Natural killer cell (primary cell): Measurements from ENCODE around the gene MED27. TPM values are rescaled to one million over a fixed set of nuclear protein-coding genes. Genes with fewer than 3 reads are reported as not detected.

ENCODE experiments used
- ATAC-seq, 3 donors: fragments of 150-1000 bp in 2 of 3; fragments of 200-7000 bp in 1 of 3; cut with Tn5 transposase; 1 replicate in 1 of 3; 2 replicates in 2 of 3; pipeline ENCODE4 v1.10.0; 2021; ENCODE audit warnings: mild to moderate bottlenecking in 2 of 3, moderate library complexity in 2 of 3
- DNase-seq, 2 donors: peaks; one replicate each; pipeline versions ENCODE4 v3.0.0 to v3.0.0-alpha.2; 2013 to 2021; ENCODE audit warnings: mixed read lengths in 1 of 2
- H3K27ac ChIP-seq: one replicate; pipeline ENCODE4 v1.5.1; 2013; ENCODE audit warnings: mild to moderate bottlenecking, low read length
- H3K27me3 ChIP-seq: one replicate; pipeline ENCODE4 v1.6.1; 2013; ENCODE audit warnings: low read length; ENCODE audit not compliant: control insufficient read depth, insufficient read depth
- H3K36me3 ChIP-seq: one replicate; pipeline ENCODE4 v1.6.1; 2013; ENCODE audit warnings: low read length; ENCODE audit not compliant: control insufficient read depth, insufficient read depth
- H3K4me1 ChIP-seq: one replicate; pipeline ENCODE4 v1.6.1; 2013; ENCODE audit warnings: low read length; ENCODE audit not compliant: control insufficient read depth, insufficient read depth
- H3K4me3 ChIP-seq: one replicate; pipeline ENCODE4 v1.5.1; 2013; ENCODE audit warnings: low read length
- H3K9me3 ChIP-seq: one replicate; pipeline ENCODE4 v1.6.1; 2013; ENCODE audit warnings: low read length; ENCODE audit not compliant: control insufficient read depth, insufficient read depth
- H3K27ac Mint-ChIP-seq, 2 donors: one replicate each; pipeline ENCODE4 v1.8.0; 2022; ENCODE audit warnings: mild to moderate bottlenecking in 2 of 2, mixed read lengths in 2 of 2, moderate library complexity in 1 of 2
- H3K27me3 Mint-ChIP-seq, 2 donors: one replicate each; pipeline ENCODE4 v1.8.0; 2022; ENCODE audit warnings: low read depth in 2 of 2, mixed read lengths in 2 of 2
- H3K36me3 Mint-ChIP-seq: one replicate; pipeline ENCODE4 v1.8.0; 2022; ENCODE audit warnings: mixed read lengths
- H3K4me1 Mint-ChIP-seq, 2 donors: one replicate each; pipeline ENCODE4 v1.8.0; 2022; ENCODE audit warnings: mixed read lengths in 2 of 2
- H3K4me3 Mint-ChIP-seq: one replicate; pipeline ENCODE4 v1.8.0; 2022; ENCODE audit warnings: mild to moderate bottlenecking, moderate library complexity, mixed read lengths
- H3K9me3 Mint-ChIP-seq, 2 donors: one replicate each; pipeline ENCODE4 v1.8.0; 2022; ENCODE audit warnings: mixed read lengths in 2 of 2
- CTCF ChIP-seq: fragments of 200-600 bp; IDR thresholded peaks from one replicate; pipeline ENCODE4 v1.8.0; 2022; ENCODE audit warnings: antibody characterized with exemption
- WGBS: methylation state at CpG from one replicate; pipeline ENCODE4 v1.1.7; 2013; ENCODE audit warnings: missing lambda C conversion rate; ENCODE audit not compliant: insufficient coverage; 5-methylcytosine and 5-hydroxymethylcytosine counted together
- intact Hi-C: fragments of 100-400 bp; cut with micrococcal nuclease; formaldehyde crosslinking; loops from one replicate; pipeline ENCODE4 v1.14.2; 2022
- total RNA-seq, 4 donors: library from RNA; stranded (reverse); fragments of 120-200 nt in 1 of 4; gene quantifications; one replicate each; pipeline versions ENCODE4 v1.2.3 to v1.2.4, GENCODE V29; 2013 to 2022

Gene MED27
- total RNA-seq, 3 donors from 2014 or later (not counting 1 experiment from before 2014, with no cell fraction given), result 24.4 to 27.3 (median 26.9) TPM

- H3K27ac Mint-ChIP-seq, result no peak overlapping the region
- no peak overlapping the region for H3K4me3 Mint-ChIP-seq
- no peak for TF ChIP-seq CTCF
- WGBS, result 58% methylated on average over 19 of the region's 19 CpGs
- no peak for ATAC-seq
- intact Hi-C loops, result no loop called here
- Histone ChIP-seq H3K27me3 (no peaks in the 10 kb centered on the region), H3K9me3 (no peaks in the 10 kb centered on the region), H3K36me3 (no peaks in the 10 kb centered on the region), H3K4me1 (no peaks in the 10 kb centered on the region), H3K4me3 (no peak overlapping the region), H3K27ac (no peak overlapping the region)
- H3K9me3 Mint-ChIP-seq, result no peaks in the 10 kb centered on the region
- H3K27me3 Mint-ChIP-seq, result peaks cover 15 to 33% of the 10 kb centered on the region in 2 donors
- H3K4me1 Mint-ChIP-seq, result no peaks in the 10 kb centered on the region
- DNase-seq, result no peak
- H3K36me3 Mint-ChIP-seq, result no peaks in the 10 kb centered on the region
Measured at GRCh38 chr9:131815970-131816873, 263.4 kb downstream of the MED27 start.

- Histone ChIP-seq H3K9me3 (no peaks in the 10 kb centered on the region), H3K27ac (no peak overlapping the region), H3K36me3 (no peaks in the 10 kb centered on the region), H3K4me3 (no peak overlapping the region), H3K27me3 (no peaks in the 10 kb centered on the region), H3K4me1 (no peaks in the 10 kb centered on the region)
- Mint-ChIP-seq H3K4me1 (no peaks in the 10 kb centered on the region), H3K4me3 (no peak overlapping the region), H3K9me3 (no peaks in the 10 kb centered on the region), H3K27me3 (peaks cover 15 to 22% of the 10 kb centered on the region in 2 donors), H3K27ac (no peak overlapping the region), H3K36me3 (no peaks in the 10 kb centered on the region)
- DNase-seq, result no peak
- ATAC-seq, result no peak
- 92% methylated on average over 5 of the region's 6 CpGs for WGBS
- no peak for TF ChIP-seq CTCF
- intact Hi-C loops, result no loop called here
Measured at GRCh38 chr9:131814707-131815106, 265.0 kb downstream of the MED27 start.

- intact Hi-C loops, result no loop called here
- no peak overlapping the region for H3K27ac ChIP-seq
- DNase-seq, result no peak
- no peaks in the 10 kb centered on the region for H3K9me3 ChIP-seq
- no peak for TF ChIP-seq CTCF
- Mint-ChIP-seq H3K27ac (no peak overlapping the region), H3K4me3 (no peak overlapping the region), H3K27me3 (peaks cover 15 to 33% of the 10 kb centered on the region in 2 donors), H3K4me1 (no peaks in the 10 kb centered on the region), H3K9me3 (no peaks in the 10 kb centered on the region), H3K36me3 (no peaks in the 10 kb centered on the region)
- no peak for ATAC-seq
- H3K4me3 ChIP-seq, result no peak overlapping the region
- no peaks in the 10 kb centered on the region for H3K36me3 ChIP-seq
- no peaks in the 10 kb centered on the region for H3K27me3 ChIP-seq
- WGBS, result 86% methylated on average over 9 of the region's 9 CpGs
- no peaks in the 10 kb centered on the region for H3K4me1 ChIP-seq
Measured at GRCh38 chr9:131813116-131813515, 266.6 kb downstream of the MED27 start.
